Measurements from ENCODE around the gene ESCO1.
"Not testable (repeated sequence)": the region's sequence is repeated elsewhere in the genome, so short reads cannot be mapped to it uniquely, and the experiment has no call there.

Gene ESCO1

GRCh38 chr18:21600526-21601410 is at the start of gene ESCO1:
ESCO1 (minus strand) TSS chr18:21600704; CDS start chr18:21574843, 25,861 bp downstream.
- DNase-seq: peak; percentile 86

DNA sequence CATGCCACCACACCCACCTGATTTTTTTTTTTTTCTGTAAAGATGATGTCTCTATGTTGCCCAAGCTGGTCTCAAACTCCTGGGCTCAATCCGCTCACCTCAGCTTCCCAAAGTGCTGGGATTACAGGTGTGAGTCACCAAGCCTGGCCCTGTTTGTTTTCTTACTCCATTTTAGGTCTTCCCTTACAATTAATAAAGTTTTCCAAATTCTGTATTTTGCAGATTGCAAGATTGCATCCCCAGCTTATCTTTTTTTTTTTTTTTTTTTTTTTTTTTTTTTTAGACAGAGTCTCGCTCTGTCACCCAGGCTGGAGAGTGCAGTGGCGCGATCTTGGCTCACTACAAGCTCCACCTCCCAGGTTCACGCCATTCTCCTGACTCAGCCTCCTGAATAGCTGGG is 39.9 kb upstream of the ESCO1 start:
- not testable (repeated sequence) for DNase-seq

GRCh38 chr18:21638822-21639221 is 38.3 kb upstream of the ESCO1 start:
- no peak for DNase-seq

- DNase-seq: no peak
Observed at GRCh38 chr18:21636769-21637168, 36.3 kb upstream of the ESCO1 start.

- no peak for DNase-seq
Observed at GRCh38 chr18:21634588-21635199, 34.2 kb upstream of the ESCO1 start.

GRCh38 chr18:21632393-21632792 is 31.9 kb upstream of the ESCO1 start:
- DNase-seq: no peak

- DNase-seq: no peak
Observed at GRCh38 chr18:21629089-21629832, 28.8 kb upstream of the ESCO1 start.

DNA sequence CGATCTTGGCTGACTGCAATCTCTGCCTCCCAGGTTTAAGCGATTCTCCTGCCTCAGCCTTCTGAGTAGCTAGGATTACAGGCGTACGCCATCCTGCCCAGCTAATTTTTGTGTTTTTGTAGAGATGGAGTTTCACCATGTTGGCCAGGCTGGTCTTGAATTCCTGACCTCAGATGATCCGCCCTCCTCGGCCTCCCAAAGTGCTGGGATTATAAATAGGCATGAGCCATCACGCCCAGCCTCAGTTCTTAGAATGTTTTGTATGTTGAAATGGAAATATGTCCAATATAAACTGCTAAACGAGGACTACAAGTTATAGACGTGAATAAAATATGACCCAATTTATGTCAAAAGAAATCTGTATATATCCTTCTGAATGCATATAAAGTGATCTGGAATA is 21.1 kb upstream of the ESCO1 start:
- DNase-seq: not testable (repeated sequence)

- peak; percentile 64 for DNase-seq
Observed at GRCh38 chr18:21612125-21613039, 11.9 kb upstream of the ESCO1 start, which contains the start of gene SNRPD1. SNRPD1 (plus strand) TSS chr18:21612314; CDS start chr18:21612430, 116 bp downstream.

- DNase-seq: not testable (repeated sequence)
Observed at GRCh38 chr18:21611401-21612124, 11.1 kb upstream of the ESCO1 start.

DNA sequence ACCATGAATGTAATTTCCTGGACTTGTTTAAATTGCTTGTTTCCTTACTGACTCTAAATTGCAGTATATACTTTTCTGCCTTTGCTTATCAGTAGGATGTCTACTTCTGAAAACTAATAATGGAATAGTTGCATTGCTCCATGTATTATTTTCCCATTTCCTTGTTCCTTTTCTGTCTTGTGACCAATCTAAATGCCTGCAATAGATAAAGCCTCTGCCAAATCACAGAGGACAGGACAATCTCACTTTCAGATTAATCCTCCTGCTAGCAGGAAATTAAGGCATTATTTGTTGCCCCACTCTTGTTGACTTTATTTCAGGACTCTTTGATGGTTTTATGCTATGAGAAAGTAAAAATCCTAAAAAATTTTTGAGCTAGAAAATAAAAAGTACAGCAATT is 4.7 kb upstream of the ESCO1 start:
- DNase-seq: no peak

GRCh38 chr18:21604671-21605070 is 4.2 kb upstream of the ESCO1 start:
- DNase-seq: no peak

- DNase-seq: no peak
Observed at GRCh38 chr18:21602299-21602587, 1.7 kb upstream of the ESCO1 start.

DNA sequence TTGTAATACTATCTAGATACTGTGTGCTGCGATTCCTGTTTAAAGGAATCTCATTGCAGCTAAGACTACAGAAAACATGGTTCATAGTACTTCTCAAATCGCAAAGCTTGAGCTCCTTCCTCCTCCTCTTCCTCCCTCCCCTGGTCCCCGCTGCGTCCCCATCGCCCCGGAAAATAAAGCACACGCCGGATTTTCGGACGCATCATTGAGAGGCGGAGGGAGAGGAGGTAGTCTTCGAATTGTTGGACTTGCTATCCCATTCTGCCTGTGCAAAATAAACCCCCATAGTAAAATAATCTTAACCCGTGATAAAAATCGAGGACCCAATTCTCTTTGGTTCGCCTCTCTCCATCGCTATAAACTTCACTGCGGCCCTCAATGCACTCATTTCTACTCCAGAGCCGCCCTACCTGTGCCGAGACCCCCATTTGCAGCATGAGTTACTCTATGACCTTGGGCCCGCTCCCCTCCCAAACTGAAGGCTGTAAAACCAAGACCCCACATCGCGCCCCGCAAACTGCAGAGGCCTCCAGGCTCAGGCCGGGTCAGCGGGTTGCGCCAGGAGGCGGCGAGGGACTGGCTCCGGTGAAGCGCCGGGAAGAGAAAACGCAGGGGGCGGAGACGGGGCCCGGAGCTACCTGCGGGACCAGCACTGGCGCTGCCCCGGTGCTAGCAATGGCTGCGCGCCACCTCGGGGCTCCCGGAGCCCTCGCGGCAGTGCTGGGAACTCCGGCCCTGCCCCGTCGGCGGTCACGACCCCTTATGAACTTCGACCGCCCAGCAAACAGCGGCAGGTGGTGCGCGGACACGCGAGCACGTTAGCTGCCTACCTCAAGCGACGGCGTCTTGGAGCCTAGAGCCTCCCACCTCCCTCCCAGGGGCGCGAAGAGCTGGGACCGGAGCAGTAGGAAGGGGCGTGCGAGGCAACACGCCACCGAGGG is 649 bp downstream of the ESCO1 start:
- peak; percentile 55 for DNase-seq

DNA sequence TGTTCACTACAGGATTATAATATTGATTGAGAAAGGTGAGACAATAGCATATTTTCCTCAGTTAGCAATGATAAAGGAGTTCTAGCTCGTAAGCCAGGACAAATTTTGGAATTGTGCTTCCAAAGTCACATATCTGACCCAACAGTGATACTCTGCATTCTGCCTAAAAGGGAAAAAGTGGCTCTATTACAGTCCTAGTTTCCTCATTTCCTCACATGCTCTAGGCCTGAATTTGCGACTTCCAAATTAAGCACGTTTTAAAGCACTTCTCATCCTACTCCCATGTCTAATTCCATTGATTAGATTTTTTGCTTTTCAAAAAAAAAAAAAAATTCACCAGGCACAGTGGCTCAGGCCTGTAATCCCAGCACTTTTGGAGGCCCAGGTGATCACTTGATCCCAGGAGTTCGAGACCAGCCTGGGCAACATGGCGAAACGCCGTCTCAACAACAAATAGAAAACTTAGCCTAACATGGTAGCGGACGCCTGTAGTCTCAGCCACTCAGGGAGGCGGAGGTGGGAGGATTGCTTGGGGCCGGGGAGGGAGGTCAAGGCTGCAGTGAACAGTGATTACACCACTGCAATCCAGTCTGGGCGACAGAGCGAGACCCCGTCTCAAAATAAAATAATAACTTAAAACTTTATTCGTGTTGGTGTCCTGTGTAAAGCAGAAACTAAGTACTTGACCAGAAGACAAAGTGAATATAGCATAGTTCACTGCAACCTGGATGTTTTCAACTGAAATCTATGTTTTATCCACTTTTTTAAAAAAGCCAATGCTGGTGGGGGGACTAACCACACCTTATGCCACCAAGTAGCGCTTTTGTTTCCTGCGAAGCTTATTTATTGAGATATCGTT is 1.5 kb downstream of the ESCO1 start:
- DNase-seq: no peak

DNA sequence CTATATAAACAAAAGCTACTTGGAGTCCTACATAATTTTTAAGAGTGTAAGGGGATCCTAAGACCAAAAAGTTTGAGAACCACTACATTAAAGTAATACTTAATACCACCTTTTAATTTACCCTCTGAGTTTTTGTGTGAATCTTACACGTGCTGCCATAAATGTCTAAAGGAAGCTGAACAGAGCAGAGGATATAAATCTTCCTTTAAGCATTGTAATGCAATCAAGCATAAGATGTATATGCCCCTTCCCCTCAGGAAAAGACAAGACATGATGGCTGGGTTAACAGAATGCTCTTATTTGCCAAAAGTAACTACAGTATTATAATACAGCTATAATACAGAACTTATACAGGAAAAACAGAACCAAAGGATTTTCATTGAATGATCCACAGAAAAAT is 2.9 kb downstream of the ESCO1 start:
- no peak for DNase-seq

DNA sequence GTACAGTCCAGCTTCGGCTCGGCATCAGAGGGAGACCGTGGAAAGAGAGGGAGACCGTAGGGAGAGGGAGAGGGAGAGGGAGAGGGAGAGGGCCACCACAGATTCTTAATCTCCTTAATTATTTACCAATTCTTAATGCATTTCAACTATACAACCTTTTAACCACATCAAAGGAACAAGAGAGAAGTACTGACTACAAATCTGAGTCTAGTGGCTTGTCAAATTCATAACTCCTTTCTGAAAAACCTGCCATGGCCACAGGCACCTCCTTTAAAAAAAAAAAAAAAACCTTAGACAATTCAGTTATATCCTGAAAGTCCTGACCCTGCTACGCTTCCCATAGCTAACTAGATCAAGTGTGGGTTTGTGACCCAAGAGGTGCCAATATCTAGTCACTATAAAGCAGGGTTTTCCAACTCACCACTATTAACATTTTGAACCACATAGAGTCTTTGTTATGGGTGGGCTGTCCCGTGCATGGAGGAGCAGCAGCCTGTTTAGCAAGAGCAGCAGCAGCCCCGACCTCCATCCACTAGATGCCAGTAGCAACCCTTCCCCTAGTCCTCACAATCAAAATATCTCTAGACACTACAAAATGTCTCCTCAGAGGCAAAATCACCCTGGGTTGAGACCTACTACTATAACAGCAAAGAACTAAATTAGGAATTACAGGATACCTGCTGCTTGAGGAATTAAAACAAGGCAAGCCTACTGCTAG is 6.8 kb downstream of the ESCO1 start:
- no peak for DNase-seq

- not testable (repeated sequence) for DNase-seq
Observed at GRCh38 chr18:21592361-21592760, 8.1 kb downstream of the ESCO1 start.

DNA sequence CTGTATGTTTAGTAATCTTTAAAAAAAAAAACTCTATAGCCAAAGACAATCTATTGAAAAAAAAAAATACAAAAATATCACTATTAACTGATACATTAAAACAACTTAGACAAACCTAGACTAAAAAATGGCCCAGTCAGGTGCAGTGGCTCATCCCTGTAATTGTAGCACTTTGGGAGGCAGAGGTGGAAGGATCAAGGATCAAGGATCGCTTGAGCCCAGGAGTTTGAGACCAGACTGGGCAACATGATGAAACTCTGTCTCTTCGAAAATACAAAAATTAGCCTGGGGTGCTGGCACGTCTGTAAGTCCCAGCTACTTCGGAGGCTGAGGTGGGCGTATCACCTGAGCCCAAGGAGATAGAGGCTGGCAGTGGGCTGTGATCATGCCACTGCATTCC is 16.1 kb downstream of the ESCO1 start:
- no peak for DNase-seq

All from NCI-H510A (cell line).